Measurements from ENCODE around the gene DSCAM.

DNA sequence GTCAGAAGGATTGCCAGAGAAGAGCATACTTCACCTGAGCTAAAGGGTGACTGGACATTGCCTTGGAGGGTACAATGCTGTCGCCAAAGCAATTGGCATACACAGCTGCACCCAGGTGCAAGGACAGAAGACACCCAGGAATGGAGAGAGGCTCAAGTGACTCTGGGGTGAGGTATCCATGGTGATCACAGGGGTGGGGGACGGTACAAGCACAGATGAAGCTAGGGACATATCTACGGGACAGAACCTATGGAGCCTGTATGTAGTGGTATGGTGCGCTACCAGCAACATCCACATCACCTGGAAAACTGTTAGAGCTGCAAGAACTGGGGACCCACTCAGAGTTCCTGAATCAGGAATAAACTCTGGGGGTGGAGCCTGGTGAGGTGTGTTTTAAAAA is 693.6 kb downstream of the DSCAM start:
- TF ChIP-seq POLR2A (IDR thresholded peaks at IDR 0.05; ENCODE audit: low read depth, low read length) = no peak
- TF ChIP-seq POLR2AphosphoS5 (IDR thresholded peaks at IDR 0.05; ENCODE audit: insufficient read depth, low read depth, low read length) = no peak
- TF ChIP-seq, protein P1, sequence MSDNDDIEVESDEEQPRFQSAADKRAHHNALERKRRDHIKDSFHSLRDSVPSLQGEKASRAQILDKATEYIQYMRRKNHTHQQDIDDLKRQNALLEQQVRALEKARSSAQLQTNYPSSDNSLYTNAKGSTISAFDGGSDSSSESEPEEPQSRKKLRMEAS (IDR thresholded peaks at IDR 0.05; ENCODE audit: insufficient read depth, insufficient read length) = no peak
